Epithelial cell of prostate (primary cell): ENCODE data around the gene ST14.

ENCODE experiments used
- DNase-seq: peaks from one replicate; pipeline ENCODE4 v3.0.0-alpha.2; 2011; ENCODE audit warnings: low read depth, low spot score
- H3K27ac ChIP-seq: fragments of 450-650 bp; 2 replicates; pipeline ENCODE4 v1.5.1; 2017; ENCODE audit warnings: mild to moderate bottlenecking

Gene ST14

DNA sequence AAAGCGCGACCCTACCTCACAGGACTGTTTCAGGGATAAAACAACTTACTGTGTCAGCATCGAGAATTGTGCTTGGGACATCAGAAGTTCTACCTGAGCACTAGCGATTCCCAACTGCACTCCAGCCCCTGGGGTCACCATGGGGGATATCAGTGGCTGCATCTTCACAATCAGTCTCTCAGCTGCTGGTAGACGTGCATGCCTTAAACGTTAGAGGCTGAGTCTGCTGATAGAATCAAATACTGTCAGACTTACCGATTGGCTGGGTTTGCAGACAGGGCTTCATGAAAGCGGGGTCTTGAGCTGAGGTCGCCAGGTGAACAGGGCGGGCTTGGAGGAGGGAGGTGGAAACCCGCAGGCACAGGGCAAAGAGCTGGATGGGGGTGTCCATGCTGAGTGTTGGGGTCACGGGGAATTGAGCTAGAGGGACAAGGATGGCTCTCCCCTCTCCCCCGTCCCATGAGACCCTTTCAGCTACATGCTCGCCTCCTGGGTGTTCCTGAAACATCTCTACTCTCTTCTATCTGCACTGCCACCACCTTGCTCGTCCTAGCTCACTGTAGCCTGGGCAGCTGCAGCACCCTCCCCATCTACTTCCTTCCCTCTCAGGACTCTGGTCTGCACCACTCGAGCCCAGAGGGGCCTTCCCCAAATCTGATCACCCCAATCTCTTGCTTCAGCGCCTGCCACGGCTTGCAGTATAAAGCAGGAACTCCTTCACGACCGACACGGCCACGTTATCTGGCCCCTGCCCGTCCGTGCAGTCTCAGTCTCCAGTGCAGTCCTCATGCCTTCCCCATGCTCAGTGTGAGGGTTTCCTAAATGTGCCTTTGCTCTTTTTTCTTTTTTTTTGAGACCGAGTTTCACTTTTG lies 43.5 kb downstream of the ST14 start:
- no peak for DNase-seq
- no peak overlapping the region for H3K27ac ChIP-seq

DNA sequence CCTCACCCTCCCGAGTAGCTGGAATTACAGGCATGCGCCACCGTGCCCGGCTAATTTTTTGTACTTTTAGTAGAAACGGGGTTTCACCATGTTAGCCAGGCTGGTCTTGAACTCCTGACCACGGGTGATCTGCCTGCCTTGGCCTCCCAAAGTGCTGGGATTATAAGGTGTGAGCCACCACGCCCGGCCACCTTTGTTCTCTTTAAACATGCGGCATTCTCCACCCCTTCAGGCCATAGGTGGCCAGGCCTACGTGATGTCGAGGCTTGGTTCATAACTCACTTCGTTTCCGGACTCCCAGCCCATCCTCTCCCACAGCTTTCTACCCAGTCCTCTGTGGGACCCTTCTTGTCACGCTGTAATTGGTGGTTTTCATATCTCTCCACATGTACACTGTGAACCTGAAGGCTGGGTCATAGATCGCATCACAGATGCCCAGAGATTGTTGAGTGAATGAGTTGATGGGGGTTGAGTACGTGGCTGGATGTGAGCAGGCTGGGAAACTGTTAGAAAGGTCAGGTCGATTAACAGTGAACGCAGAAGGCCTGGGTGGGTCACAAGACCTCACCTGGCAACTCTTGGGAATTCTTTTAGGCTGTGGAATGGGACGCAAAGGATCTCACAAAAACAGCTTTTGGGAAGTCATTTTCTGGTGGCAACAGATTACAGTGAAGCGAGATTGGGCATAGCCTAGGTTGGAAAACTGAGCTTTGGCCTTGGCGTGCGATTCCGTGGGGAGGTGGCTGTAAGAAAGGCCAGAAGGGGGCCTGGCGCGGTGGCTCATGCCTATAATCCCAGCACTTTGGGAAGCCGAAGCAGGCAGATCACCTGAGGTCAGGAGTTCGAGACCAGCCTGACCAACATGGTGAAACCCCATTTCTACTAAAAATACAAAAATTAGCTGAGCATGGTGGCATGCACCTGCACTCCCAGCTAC lies 44.5 kb downstream of the ST14 start:
- no peak for DNase-seq
- H3K27ac ChIP-seq, result no peak overlapping the region

DNA sequence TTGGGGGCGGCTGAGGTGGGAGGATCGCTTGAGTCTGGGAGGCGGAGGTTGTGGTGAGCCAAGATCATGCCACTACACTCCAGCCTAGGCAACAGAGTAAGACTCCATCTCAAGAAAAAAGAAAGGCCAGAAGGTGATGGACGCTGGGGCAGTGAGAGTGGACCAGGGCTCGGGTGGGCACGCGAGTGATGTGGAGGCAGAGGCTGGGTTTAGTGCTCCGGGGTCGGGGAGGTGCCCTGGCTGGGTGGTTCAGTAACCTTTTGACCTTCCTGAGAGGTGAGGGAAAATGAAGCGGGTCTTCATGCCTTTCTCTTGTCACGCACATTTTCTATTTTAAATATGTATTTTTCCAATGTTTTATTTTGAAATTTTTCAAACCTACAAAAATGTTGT lies 45.1 kb downstream of the ST14 start:
- DNase-seq, result no peak
- no peak overlapping the region for H3K27ac ChIP-seq

DNA sequence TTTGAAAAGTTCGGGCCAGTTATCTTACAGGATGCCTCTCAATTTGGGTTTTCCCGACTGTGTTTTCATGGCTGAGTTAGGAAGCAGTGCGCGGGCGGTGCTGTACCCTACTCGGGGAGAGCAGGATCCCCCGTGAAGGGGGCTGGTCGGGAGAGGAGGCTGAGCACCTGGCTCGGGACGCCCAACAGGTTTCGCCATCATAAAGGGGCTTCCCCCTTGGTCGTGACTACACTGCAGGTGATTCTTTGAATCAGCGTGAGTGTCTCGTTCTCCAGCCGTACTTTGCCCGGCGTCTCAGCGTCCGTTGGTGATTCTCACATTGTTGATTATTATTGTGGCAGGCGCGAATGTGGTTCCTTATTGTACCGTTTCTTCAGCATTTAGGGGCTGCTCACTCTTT lies 46.6 kb downstream of the ST14 start:
- no peak overlapping the region for H3K27ac ChIP-seq
- DNase-seq, result no peak

DNA sequence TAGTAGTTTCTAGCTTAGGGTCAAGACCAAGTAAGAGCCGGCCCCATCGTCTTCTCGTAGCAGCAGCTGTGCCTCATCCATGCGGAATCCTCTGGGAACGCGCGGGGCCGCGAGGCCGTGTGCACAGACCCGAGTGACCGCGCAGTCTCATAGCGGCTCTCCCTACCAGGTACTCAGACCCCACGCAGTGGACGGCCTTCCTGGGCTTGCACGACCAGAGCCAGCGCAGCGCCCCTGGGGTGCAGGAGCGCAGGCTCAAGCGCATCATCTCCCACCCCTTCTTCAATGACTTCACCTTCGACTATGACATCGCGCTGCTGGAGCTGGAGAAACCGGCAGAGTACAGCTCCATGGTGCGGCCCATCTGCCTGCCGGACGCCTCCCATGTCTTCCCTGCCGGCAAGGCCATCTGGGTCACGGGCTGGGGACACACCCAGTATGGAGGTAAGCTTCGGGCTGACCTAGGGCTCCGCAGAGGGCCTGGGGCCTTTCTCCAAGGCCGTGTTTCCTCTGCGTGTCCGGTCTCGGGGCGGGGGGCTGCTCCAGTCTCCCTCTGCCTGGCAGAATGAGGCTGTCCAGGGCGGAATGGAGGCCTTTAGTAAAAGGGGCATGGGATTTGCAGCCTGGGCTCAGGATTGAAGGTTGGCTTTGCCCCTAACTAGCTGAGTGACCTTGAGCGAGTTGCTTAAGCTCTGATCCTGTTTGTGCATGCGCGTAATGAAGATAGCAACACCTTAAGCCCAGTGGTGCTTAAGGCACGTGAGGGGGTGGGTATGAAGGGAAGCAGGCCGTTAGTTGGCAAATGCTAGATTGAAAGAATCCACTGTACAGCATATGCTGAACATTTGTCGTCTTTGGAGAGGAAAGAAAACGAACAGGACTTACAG lies 48.9 kb downstream of the ST14 start:
- H3K27ac ChIP-seq, result no peak overlapping the region

DNA sequence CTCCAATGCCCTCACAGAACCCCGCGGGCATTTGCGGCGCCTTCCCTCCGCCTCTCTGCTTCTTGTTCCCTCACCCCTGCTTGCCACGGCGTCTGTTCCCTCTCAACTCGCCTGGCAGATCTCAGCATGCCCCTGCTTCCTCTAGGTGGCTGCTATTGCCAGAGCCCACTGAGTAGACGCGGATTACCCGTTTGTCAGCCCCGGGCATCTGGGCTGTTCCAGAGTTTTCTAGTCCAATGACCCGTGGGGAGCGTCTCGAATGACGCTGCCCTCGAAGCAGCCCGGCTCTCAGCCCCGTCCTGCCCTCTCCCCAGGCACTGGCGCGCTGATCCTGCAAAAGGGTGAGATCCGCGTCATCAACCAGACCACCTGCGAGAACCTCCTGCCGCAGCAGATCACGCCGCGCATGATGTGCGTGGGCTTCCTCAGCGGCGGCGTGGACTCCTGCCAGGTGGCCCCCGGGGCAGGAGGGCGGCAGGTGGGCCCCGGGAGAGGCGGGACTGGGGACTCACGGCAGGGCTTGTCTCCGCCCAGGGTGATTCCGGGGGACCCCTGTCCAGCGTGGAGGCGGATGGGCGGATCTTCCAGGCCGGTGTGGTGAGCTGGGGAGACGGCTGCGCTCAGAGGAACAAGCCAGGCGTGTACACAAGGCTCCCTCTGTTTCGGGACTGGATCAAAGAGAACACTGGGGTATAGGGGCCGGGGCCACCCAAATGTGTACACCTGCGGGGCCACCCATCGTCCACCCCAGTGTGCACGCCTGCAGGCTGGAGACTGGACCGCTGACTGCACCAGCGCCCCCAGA lies 49.7 kb downstream of the ST14 start:
- DNase-seq, result no peak
- no peak overlapping the region for H3K27ac ChIP-seq

More for the DNA sequence above, 48.9 kb downstream of the ST14 start:
- DNase-seq, result no peak

DNA sequence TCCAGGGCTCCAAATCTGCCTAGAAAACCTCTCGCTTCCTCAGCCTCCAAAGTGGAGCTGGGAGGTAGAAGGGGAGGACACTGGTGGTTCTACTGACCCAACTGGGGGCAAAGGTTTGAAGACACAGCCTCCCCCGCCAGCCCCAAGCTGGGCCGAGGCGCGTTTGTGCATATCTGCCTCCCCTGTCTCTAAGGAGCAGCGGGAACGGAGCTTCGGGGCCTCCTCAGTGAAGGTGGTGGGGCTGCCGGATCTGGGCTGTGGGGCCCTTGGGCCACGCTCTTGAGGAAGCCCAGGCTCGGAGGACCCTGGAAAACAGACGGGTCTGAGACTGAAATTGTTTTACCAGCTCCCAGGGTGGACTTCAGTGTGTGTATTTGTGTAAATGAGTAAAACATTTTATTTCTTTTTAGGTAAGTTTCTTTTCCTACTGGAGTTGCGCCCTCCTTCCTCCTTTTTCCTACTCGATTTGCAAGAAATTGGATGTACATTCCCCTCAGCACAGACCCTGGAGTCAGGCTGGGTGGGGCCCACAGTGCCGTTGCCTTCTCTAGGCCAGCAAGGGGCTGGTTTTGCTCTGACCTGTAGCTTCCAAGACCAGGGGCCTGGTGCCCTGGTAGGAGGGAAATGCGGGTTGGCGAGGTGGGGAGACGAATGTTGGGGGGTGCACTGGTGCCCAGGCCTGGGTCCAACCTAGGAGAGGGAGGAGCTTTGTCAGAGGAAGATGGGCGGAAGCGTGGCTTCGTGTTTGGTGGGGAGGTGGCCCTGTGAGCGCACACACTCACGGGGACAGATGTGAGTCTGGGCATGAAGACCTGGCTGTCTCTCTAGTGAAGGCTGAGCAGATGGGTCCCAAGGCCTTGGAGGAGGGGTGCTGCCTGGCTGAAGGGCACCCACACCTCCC lies 50.6 kb downstream of the ST14 start:
- DNase-seq, result no peak
- no peak overlapping the region for H3K27ac ChIP-seq

DNA sequence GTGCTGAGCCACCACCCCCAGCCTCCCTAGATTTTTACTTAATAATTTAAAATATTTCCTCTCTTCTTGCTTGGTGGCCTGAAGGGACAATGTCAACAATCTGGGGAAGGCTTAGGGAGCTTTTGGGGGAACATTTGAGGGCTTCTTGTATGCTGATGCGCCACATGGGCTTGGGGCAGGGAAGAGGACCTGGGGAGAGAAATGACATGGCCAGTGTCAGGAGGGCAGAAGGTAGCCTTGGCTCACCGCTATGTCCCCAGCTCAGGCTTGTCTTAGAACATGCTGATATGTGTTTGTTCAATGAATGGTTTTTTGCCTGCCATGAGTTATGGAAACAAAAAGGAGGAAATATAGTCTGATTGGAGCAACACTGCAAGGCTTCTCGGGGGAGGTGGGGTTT lies 51.6 kb downstream of the ST14 start:
- DNase-seq, result no peak

DNA sequence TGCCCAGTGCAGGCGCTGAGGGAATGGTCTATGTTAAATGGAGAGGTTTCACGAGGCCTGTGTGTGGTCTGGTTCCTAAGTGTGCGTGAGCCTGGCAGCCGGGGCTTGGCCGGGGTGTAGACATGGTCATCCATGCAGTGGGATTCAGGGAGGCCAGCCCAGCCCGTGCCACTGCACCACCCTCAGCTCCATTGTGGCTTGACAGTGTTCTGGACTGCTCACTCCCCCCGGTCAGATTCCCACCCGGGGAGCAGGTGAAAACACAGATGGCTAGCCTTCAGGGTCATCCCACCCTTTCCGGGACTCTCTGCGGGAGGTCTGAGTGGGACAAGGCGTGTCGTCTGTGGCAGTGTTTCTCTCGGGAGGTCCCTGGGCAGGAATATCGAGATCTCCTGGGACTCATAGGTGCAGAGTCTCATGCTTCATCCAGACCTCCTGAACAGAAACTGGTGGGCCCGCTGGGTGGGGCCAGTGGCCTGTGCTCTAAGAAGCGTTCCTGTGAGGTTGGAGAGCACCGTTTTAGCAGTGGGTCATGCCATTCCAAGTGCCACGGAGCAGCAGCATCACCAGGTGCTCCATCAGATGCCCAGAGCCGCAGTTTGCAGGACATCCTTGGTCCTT lies 52.3 kb downstream of the ST14 start:
- no peak for DNase-seq
- H3K27ac ChIP-seq, result no peak overlapping the region

More for the DNA sequence above, 51.6 kb downstream of the ST14 start:
- H3K27ac ChIP-seq, result no peak overlapping the region

DNA sequence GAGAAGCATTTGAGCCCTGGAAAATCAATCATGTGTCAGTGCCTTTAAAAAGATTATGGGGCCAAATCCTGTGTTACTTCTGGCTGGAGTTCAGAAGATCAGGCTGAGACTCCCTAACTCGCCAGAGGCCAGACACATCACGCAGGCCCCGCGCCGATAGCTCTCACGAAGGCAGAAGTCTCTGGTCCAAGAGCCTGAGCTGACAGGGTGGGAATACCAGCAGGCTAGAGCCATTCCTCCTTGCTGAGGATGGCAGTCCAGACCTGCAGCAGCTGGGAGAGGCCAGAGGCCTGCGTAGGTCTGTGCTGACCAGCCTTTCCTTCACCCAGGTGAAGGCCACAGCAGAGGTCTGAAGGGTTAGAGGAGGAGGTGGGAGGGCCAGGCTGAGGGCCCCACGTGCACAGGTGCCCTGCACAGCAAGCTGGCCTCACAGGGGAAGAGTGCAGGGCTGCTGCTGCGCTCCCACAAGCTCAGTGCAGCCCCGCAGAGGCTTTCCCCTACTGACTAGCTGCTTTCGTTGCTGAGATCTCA lies 52.9 kb downstream of the ST14 start:
- no peak overlapping the region for H3K27ac ChIP-seq
- DNase-seq, result no peak

DNA sequence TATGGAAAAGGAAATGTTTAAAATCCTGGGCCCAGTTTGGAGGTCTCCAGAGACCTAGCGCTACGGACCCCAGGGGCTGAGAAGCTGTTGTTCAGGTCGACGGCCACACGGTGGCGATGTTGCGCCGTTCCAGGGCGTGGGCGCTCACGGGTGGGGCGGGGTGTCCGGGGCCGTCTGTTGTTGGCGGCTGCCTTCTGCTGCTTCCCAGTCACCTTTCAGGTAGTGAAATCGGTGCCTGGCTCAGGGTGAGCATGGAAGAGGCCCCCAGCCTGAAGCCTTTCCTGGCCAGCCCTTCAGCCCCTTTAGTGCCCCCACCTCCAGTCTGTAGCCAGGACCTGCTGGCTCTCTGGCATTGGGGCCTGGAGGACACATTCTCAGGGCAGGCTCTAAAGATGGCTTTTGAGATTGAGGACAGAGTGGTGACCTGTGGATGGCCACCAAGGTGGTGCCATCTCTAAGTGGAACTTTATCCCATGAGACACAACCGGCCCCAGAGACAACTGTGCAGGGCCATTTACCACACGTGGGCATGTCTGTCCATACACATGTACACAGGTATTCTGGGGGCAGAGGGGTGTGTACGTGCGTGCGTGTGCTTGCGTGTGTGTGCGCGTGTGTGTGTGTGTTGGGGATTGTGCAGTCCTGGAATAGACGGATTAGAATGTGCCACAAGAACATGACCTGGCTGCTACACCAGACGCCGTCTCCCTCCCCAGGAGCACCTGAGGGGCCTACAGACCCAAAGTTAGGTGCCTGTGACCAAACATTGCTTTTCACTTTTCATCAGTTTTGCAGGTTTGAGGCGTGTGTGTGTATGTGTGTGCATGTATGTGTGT lies 53.8 kb downstream of the ST14 start:
- no peak for DNase-seq
- no peak overlapping the region for H3K27ac ChIP-seq

DNA sequence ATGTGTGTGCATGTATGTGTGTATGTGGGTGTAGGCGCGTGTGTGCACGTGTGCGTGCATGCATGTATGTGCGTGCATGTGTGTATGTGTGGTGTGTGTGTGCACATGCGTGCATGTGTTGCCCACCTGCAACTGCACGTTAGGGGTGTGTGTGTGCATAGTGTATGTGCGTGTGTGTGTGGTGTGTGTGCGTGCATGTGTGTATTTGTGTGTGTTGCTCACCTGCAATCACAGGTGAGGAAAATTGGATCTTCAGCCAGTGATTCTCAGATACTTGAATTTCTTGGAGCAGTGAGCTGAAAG lies 54.3 kb downstream of the ST14 start:
- no peak for DNase-seq
- no peak overlapping the region for H3K27ac ChIP-seq

DNA sequence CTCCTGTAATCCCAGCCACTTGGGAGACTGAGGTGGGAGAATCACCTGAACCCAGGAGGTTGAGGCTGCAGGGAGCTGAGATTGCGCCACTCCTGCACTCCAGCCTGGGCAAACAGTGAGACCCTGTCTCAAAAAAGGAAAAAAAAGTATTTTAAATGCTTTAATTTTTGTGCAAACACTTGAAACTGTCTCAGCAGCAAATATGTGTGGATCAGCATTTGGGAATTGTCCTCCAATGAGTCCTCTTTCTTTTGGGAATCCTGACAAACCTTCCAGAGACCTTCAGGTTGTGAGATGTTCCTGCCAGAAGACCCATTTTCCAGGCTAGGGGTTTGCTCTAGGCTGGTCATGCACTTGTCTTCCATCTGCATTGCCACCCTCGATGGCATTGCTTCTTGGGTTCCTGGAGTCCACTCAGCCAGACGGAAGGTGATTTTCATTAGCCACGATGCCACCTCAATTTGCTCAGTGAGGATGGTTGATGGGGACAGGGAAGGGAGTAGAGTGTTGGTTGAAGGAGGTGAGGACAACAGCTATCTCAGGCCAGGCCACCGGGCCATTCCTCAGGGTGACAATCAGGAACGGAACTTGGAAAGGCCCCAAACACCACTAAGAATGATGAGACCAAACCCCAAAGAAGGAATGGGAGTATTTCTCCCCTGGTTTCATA lies 55.4 kb downstream of the ST14 start:
- no peak for DNase-seq
- no peak overlapping the region for H3K27ac ChIP-seq

DNA sequence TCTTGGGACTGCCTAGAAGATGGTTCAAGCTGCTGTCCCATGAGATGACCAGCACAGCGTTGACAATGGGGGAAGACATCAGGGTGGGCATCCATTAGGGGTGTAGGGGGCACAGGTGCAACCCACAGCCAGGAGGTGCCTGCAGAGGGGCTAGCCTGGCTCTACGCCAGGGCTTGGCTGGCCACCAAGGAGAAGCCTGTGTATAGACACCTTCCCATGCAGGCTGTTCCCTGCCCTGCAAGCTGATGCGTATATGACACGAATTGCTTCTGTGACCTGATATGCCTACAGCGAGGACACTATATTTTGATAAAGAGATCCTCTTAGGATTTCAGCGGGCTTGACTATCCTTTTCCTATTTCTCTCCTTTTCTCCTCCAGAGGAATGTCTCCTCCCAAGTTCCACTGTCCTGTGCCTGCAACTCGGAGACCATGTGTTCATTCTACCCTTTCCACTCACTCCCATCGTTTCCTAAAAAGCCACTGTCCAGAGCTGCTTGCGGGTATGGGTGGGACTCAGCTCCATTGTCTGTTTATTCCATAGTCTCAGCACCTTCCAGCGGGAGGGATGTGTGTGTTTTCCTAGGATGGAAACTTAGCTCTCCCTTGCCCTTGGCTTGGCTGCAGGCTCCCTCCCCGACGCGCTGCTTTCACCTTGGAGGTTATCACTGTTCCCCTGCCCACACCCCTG lies 56.1 kb downstream of the ST14 start:
- H3K27ac ChIP-seq, result no peak overlapping the region
- no peak for DNase-seq

DNA sequence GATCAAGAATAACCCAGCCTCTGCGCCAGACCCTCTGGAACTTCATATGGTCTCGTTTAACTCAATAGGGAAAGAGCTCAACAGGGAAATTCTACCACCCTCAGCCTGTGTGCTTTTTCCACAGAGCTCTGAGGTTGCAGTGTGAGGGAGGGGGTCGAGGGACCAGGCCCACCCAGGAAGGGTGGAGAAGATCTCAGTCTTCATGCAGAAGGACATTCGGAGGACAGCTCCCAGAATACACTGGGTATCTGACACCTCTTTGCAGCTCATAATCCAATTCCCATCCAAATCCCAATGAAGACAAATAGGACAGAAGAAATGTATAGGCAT lies 56.6 kb downstream of the ST14 start:
- no peak for DNase-seq
- no peak overlapping the region for H3K27ac ChIP-seq

DNA sequence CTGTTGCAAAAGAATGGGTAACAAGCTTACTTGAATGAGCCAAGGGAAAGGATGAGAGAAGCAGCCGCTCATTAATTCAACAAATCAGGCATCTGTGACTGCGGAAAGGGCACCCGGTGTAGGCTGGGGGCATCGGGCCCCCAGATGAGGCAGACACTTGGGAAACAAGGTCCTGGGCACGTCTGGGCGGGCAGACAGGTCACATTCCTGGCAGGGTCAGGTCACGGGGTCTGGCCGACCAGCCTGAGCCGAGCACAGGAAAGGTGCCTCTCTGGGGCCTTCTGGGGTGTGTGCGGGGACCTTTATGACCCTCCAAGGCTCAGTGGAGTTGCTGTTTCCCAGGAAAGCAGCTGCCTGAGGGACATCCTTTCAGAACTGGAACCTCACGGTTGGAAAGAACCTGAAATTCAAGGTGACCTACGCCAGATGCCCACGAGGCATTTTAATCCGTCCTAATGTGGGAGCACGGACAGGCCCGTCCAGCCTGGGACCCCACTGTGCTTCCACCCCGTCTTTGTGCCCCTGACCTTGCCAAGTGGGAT lies 57.1 kb downstream of the ST14 start:
- H3K27ac ChIP-seq, result no peak overlapping the region
- no peak for DNase-seq
